NCI-H345 (cell line): Measurements from ENCODE around the gene UBTD1.

Experiments used
- DNase-seq: peaks from one replicate; lab custom pipeline; 2025; lab: John Stamatoyannopoulos, UW

Gene UBTD1

DNA sequence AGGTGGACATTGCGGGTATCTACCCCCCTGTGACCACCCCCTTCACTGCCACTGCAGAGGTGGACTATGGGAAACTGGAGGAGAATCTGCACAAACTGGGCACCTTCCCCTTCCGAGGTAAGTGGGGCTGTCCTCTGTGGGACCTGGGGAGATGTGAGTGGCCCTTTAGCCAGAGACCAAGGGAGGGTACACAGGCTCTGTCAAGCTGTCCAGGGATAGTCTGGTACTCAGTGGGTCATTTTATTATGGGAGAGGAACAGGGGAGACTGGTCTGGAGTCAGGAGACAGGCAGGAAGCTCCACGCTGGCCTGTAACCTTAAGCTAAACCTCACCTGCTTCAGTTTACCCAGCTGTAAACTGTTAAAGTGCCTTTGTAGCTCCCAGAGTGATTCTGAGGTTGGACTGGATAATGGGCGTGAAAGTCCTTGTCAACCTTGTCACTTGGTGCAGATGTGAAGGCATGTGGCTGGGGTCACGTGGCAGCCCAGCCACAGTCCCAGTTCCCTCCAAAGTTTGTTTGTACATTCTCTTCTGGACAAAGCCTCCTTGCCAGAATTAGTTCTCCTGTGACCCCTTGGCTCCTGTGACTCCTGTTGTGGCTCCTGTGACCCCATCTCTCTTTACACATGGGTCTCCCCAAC, 86.2 kb downstream of the UBTD1 start:
- DNase-seq, result no peak

GRCh38 chr10:97585439-97585811, 86.7 kb downstream of the UBTD1 start:
- DNase-seq, result no peak

- no peak for DNase-seq
Measured at GRCh38 chr10:97587183-97587582, 88.5 kb downstream of the UBTD1 start.

GRCh38 chr10:97589479-97589878, 90.8 kb downstream of the UBTD1 start, which contains the start of gene C10orf62:
Gene C10orf62 (plus strand): TSS chr10:97589721. CDS start chr10:97589898, 177 bp downstream.
- DNase-seq, result no peak

DNA sequence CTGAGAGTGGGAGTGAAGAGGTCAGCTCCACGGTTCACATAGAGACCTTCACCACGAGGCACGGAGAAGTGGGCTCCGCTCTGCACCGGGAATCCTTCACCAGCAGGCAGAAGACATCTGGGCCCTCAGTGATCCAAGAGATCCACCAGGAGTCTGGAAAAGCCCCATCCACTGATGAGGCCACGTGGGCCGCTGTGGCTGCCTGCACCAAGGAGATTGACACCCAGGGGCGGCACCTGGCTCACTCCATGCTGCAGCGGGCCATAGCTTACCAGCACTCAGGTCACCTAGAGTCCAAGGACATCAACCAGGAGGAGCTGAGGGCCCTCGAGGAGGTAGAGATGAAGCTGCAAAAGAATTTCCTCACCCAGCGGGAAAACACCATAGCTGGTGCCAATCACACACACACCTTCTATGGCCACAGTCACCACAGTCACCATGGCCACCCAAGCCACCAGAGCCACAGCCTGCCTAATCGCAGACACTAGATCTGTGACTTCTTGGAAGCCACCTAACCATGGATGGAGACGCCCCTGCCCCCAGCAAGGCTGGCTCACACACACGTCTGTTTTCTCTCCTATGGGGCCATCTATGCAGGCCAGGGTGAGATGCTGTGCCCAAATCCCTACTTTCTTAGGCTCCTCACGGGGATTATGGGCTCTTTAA, 91.5 kb downstream of the UBTD1 start:
- DNase-seq, result no peak

GRCh38 chr10:97590748-97591495, 92.2 kb downstream of the UBTD1 start:
- no peak for DNase-seq

GRCh38 chr10:97593421-97593820, 94.7 kb downstream of the UBTD1 start:
- no peak for DNase-seq

DNA sequence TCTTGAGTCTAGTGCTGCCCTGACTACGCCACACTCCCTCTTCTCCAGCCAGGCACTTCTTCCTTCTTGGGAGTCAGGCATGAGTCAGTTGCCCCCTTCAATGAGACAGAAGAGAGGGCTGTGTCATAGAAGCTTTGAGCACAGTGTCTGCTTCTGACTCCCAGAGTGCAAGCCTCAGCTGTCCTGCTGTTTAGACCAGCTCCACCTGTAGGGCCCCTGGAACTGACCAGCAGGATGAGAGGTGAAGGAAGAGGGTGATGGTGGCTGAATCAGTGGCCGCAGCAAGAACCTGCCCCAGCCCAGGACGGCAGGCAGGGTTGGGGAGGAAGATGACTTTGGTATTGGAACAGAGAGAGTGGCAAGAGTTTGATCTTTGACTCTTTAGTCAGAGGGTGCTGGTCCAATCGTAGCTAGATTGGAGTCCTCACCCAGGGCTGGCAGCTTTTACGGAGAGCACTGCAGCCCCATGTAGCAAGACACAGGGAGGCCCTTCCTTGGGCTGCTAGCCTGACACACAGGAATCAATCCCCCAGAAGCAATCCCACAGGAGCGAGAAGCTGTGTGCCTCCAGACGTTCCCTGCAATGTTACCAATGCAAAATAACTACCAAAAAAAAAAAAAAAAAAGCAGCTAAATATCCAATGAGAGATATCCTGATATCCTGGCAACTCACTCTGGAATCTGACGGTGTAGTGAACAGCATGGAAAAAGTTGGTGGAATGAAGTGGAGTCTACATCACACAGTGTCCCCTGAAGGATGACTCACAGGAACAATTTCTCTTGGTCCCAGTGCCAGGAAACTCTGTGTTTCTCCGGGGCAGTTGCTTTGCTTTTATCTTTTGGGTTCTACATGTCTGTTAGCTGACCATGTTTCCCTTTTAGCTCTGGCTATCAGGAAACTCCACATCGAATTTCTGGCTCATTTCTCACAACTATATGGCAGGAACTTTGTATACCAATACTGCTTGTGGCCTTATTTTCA, 97.7 kb downstream of the UBTD1 start:
- no peak for DNase-seq

GRCh38 chr10:97597778-97598177, 99.1 kb downstream of the UBTD1 start:
- DNase-seq, result no peak

DNA sequence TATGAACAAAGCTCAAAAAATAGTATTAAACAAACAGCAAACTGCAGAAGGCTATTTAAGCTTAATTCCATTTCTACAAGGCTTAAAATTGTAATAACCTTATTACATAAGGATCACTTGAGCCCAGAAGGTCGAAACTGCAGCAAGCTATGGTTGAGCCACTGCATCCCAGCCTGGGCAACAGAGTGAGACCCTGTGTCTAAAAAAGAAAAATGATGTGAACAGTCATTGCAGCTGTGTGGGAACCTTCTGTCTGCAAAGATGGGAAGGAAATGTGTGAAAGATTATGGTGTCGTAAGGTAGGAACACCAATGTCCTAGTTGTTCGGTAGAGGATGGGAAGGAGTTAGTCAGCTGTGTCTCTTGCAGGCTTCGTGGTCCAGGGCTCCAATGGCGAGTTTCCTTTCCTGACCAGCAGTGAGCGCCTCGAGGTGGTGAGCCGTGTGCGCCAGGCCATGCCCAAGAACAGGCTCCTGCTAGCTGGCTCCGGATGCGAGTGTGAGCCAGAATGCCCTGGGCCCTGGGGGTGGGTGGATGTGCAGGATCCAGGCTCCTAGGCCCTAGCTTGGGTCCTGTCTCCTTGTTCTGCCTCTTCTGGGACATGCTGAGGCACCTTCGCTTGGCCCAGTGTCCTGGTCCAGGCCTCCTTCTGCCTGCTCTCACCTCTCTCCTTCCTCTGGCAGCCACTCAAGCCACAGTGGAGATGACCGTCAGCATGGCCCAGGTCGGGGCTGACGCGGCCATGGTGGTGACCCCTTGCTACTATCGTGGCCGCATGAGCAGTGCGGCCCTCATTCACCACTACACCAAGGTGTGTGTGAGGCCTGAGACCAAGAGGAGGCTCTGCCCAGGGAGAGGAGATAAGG, 99.9 kb downstream of the UBTD1 start:
- no peak for DNase-seq

DNA sequence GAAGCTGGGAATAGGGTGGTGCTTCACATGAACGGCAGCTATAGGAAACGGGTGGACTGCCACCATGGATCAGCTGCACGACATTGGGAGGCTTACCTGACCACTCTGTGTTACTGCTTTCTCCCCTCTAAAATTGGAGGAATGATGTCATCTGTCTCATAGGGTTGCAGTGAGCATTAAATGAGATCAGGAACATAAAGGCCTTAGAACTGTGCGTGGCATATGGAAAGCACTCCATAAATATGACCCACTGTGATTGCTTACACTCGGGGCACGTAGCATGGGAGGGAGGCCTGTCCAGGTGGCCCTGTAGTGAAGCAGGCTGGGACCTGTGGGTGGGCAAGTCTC, 100.5 kb downstream of the UBTD1 start:
- no peak for DNase-seq

GRCh38 chr10:97600616-97601015, 101.9 kb downstream of the UBTD1 start:
- no peak for DNase-seq

GRCh38 chr10:97601268-97602215, 102.8 kb downstream of the UBTD1 start:
- DNase-seq, result no peak

GRCh38 chr10:97607095-97607636, 108.4 kb downstream of the UBTD1 start:
- no peak for DNase-seq

DNA sequence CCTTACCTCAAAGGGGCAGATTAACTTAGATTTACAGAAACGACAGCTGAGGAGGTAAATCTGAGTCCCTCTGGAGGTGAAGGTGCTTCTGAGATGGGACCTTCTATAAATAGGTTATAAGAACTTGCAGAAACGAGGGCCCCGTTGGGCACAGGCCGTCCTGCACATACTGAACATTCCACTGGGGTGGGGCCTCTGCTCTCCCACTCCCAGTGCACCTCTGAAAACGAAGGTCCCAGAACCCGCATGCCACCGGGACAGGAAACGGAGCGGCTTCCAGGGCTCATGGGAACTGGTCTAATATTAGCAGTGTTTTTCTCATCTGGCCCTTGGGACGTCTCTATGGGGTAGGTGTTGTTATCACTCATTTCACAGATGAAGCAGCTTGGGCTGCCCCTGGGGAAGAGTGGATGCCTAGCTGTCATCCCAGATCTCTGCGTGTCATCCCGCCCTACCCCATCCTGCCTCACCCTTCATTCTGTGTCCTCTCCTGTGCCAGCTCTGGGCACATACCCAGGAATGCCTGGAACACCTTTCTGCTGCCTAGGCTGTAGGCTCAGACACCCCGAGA, 110.4 kb downstream of the UBTD1 start:
- DNase-seq, result no peak

- no peak for DNase-seq
Measured at GRCh38 chr10:97611473-97611872, 112.7 kb downstream of the UBTD1 start.

DNA sequence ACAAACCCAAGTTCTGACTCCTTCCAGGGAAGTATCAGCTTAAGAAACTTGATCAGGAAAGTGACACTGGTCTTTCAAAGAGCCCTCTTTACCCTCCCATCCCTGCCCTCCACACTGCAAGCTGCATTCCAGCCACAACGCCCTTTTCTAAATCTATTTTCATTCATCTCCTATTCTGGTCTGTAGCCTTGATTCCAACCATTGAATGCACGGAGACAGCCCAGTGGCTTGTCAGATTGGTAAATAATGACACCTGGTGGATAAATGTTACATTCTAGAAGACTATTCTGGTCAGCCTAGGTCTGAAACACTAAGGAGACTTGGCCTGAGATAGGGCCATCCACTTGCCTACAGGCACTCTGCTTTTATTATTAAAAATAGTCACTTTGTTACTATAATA, 113.7 kb downstream of the UBTD1 start:
- DNase-seq, result no peak

DNA sequence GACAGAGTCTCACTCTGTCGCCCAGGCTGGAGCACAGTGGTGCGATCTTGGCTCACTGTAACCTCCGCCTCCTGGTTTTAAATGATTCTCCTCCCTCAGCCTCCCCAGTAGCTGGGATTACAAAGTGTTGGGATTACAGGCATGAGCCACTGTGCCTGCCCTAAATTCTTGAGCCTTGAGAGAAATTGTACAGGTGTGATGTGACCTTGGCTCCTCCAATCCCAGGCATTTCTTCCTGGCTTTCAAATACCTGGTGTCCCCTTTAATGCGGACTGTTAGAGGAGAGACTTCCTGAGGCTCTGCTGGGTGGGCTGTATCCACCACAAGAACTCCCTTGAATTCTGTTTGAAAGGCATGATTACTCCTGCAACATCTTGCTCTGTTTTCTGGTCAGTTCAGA, 119.6 kb downstream of the UBTD1 start:
- DNase-seq, result no peak

- no peak for DNase-seq
Measured at GRCh38 chr10:97618733-97619132, 120.0 kb downstream of the UBTD1 start.
